OCI-LY3 (cell line): ENCODE measurements around the gene NTN3.

Experiments
- H2AFZ ChIP-seq: fragments of 200-600, 300-600 bp; shearing (Covaris generic); 2 replicates; pipeline ENCODE4 v1.6.0; 2014; ENCODE audit warnings: antibody characterized with exemption, low read depth, low read length
- H3K27ac ChIP-seq: fragments of 200-600, 300-600 bp; sonication (generic); 2 replicates; pipeline ENCODE4 v1.5.1; 2014; ENCODE audit warnings: mild to moderate bottlenecking, low read length, moderate library complexity, mixed read lengths
- H3K27me3 ChIP-seq: fragments of 200-600, 300-600 bp; sonication (generic); 2 replicates; pipeline ENCODE4 v1.6.1; 2014; ENCODE audit warnings: low read depth, low read length, mixed read lengths
- H3K36me3 ChIP-seq: fragments of 200-600, 300-600 bp; sonication (generic); replicated peaks from 2 replicates; pipeline ENCODE3; 2014; ENCODE audit warnings: low read depth, low read length, mixed read lengths
- H3K4me1 ChIP-seq: fragments of 300-600, 200-600 bp; sonication (generic); 2 replicates; pipeline ENCODE4 v1.6.1; 2014; ENCODE audit warnings: low read length, mixed read lengths
- H3K4me2 ChIP-seq: fragments of 200-600, 300-600 bp; sonication (generic); 2 replicates; pipeline ENCODE4 v1.6.1; 2014; ENCODE audit warnings: low read length, mixed read lengths
- H3K4me3 ChIP-seq: fragments of 300-600, 200-600 bp; sonication (generic); 2 replicates; pipeline ENCODE4 v1.5.1; 2014; ENCODE audit warnings: antibody characterized with exemption, mild to moderate bottlenecking, low read length, moderate library complexity
- H3K79me2 ChIP-seq: fragments of 300-600, 200-600 bp; shearing (Covaris generic); 2 replicates; pipeline ENCODE4 v1.6.1; 2014; ENCODE audit warnings: mild to moderate bottlenecking, low read length, mixed read lengths
- H3K9ac ChIP-seq: fragments of 300-600, 200-600 bp; shearing (Covaris generic); 2 replicates; pipeline ENCODE4 v1.6.0; 2014; ENCODE audit warnings: mild to moderate bottlenecking, low read length, moderate library complexity
- H3K9me3 ChIP-seq: fragments of 200-600, 300-600 bp; shearing (Covaris generic); 2 replicates; pipeline ENCODE4 v1.6.1; 2014; ENCODE audit warnings: low read length, mixed read lengths; ENCODE audit not compliant: insufficient read depth
- H4K20me1 ChIP-seq: fragments of 200-600, 300-600 bp; sonication (generic); 2 replicates; pipeline ENCODE4 v1.6.1; 2016; ENCODE audit warnings: low read length, mixed read lengths; ENCODE audit not compliant: insufficient read depth
- EZH2phosphoT487 ChIP-seq: fragments of 200-600 bp; shearing (Covaris generic); IDR thresholded peaks from 2 replicates; pipeline ENCODE4 v1.6.1; 2018; ENCODE audit warnings: antibody characterized with exemption, mixed run types, low read depth
- TF ChIP-seq, protein P1 (sequence below): fragments of 200-600, 300-600 bp; sonication (generic); IDR thresholded peaks from 2 replicates; pipeline ENCODE4 v1.5.1; 2014; ENCODE audit warnings: antibody characterized with exemption, low read length, low read depth

NTN3 gene

DNA sequence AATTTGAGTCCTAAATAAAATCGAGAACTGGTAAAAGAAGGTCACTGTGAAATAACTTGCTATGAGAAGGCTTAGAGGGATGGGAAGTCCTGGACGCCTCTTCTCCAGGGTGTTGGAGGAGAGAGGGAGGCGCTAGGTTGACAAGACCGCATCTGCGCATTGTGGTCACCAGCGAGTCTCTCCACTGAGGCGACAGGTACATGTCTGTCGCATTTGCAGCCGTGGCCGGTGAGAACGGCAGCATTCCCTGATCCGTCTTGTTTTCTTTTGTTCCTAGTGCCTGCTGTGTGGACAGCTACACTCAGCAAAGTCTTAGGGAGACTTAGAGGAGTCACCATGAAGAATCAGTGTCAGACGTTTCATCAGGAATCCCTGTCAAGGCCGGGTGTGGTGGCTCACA, 34.6 kb downstream of the NTN3 start:
- H4K20me1 ChIP-seq: no peaks in the 10 kb centered on the region
- H3K79me2 ChIP-seq: no peaks in the 10 kb centered on the region
- no peak overlapping the region for H3K9ac ChIP-seq
- no peaks in the 10 kb centered on the region for H3K36me3 ChIP-seq
- H3K27ac ChIP-seq: peak overlapping the region; percentile 8; the same call in 1 of the 2 replicates
- no peak overlapping the region for H3K4me2 ChIP-seq
- no peaks in the 10 kb centered on the region for H3K9me3 ChIP-seq
- no peak overlapping the region for H2AFZ ChIP-seq
- H3K4me1 ChIP-seq: peaks cover 60% of the 10 kb centered on the region
- TF ChIP-seq EZH2phosphoT487: no peak
- no peaks in the 10 kb centered on the region for H3K27me3 ChIP-seq
- H3K4me3 ChIP-seq: no peak overlapping the region

DNA sequence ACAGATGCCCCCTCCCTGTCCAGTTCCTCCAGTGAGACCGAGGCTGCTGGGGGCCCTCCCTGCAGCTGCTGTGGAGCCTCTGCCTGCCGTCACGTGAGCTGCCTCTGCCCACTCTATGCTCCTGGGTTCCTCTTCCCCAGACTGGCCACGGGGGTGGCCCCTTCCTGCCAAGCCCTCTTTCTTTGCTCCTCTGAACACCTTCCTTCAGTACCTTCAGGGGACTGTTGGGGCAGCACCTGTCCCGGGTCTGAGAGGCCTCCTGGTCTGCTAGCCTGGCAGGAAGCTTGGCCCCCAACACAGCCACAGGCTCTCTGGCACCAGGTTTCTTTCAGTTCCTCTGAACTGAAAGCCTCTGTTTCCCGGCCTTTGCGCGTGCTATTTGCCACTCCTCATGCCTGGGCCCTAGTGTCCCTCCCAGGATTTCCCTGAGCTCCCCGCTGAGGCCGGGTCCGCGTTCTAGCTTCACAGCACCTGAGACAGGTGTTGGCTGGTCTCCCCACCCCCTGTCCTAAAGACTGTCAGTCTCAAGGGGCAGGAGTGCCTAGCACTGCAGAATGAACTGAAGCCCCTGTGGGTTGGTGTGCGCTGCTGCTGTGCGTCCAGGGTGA, 36.1 kb downstream of the NTN3 start:
- Histone ChIP-seq H3K9ac (peak overlapping the region; percentile 90), H3K4me2 (peak overlapping the region; percentile 95), H3K79me2 (no peaks in the 10 kb centered on the region), H3K4me3 (peak overlapping the region; percentile 47), H2AFZ (0 out of 2 replicates have a peak overlapping the region, but pooled peaks have one; percentile 12), H3K4me1 (peaks cover 62% of the 10 kb centered on the region), H3K27ac (peak overlapping the region; percentile 94), H3K36me3 (no peaks in the 10 kb centered on the region), H3K27me3 (no peaks in the 10 kb centered on the region), H3K9me3 (no peaks in the 10 kb centered on the region), H4K20me1 (no peaks in the 10 kb centered on the region)
- no peak for TF ChIP-seq EZH2phosphoT487
- TF ChIP-seq, protein P1, sequence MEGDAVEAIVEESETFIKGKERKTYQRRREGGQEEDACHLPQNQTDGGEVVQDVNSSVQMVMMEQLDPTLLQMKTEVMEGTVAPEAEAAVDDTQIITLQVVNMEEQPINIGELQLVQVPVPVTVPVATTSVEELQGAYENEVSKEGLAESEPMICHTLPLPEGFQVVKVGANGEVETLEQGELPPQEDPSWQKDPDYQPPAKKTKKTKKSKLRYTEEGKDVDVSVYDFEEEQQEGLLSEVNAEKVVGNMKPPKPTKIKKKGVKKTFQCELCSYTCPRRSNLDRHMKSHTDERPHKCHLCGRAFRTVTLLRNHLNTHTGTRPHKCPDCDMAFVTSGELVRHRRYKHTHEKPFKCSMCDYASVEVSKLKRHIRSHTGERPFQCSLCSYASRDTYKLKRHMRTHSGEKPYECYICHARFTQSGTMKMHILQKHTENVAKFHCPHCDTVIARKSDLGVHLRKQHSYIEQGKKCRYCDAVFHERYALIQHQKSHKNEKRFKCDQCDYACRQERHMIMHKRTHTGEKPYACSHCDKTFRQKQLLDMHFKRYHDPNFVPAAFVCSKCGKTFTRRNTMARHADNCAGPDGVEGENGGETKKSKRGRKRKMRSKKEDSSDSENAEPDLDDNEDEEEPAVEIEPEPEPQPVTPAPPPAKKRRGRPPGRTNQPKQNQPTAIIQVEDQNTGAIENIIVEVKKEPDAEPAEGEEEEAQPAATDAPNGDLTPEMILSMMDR: no peak; the same call in 1 of the 2 replicates

DNA sequence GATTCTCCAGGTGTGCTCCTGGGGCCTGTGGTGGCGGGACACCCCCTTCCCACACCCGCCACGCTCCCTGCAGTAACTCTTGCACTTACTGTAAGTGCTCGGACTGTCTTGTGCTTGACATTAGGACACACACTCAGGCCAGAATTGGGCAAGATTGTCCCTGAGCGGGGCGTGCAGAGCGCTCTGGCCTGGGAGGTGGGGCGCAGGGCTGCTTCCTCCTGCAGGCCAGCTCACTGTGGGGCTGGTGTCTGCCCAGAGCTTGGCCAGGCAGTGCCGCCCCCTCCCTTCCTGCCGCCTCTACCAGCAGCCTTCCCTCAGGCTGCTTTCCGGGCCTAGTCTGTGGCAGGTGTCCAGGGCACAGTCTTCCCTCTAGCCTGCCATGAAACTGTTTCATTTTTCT, 36.6 kb downstream of the NTN3 start:
- no peak for TF ChIP-seq EZH2phosphoT487
- TF ChIP-seq, protein P1: no peak
- peak overlapping the region; percentile 95 for H3K4me2 ChIP-seq
- H3K36me3 ChIP-seq: no peaks in the 10 kb centered on the region
- H3K27ac ChIP-seq: peak overlapping the region; percentile 94
- H3K4me1 ChIP-seq: peaks cover 64% of the 10 kb centered on the region
- H2AFZ ChIP-seq: 0 out of 2 replicates have a peak overlapping the region, but pooled peaks have one; percentile 12
- H3K4me3 ChIP-seq: peak overlapping the region; percentile 47
- no peaks in the 10 kb centered on the region for H3K9me3 ChIP-seq
- peak overlapping the region; percentile 90 for H3K9ac ChIP-seq
- no peaks in the 10 kb centered on the region for H4K20me1 ChIP-seq
- H3K79me2 ChIP-seq: no peaks in the 10 kb centered on the region
- no peaks in the 10 kb centered on the region for H3K27me3 ChIP-seq

GRCh38 chr16:2508722-2509400, 37.8 kb downstream of the NTN3 start:
- no peaks in the 10 kb centered on the region for H3K9me3 ChIP-seq
- H3K27me3 ChIP-seq: no peaks in the 10 kb centered on the region
- peak overlapping the region; percentile 47; the same call in 1 of the 2 replicates for H3K4me3 ChIP-seq
- H3K9ac ChIP-seq: peak overlapping the region; percentile 90; the same call in 1 of the 2 replicates
- no peak overlapping the region for H2AFZ ChIP-seq
- peaks cover 71% of the 10 kb centered on the region for H3K4me1 ChIP-seq
- peaks cover 3% of the 10 kb centered on the region for H3K79me2 ChIP-seq
- no peak for TF ChIP-seq EZH2phosphoT487
- TF ChIP-seq, protein P1: no peak
- H3K4me2 ChIP-seq: peak overlapping the region; percentile 95
- H3K36me3 ChIP-seq: no peaks in the 10 kb centered on the region
- no peaks in the 10 kb centered on the region for H4K20me1 ChIP-seq
- H3K27ac ChIP-seq: peak overlapping the region; percentile 94
